Measurements from ENCODE around the gene TPRKB.
"Not testable (repeated sequence)": the region's sequence is repeated elsewhere in the genome, so short reads cannot be mapped to it uniquely, and the experiment has no call there.

TPRKB gene

DNA sequence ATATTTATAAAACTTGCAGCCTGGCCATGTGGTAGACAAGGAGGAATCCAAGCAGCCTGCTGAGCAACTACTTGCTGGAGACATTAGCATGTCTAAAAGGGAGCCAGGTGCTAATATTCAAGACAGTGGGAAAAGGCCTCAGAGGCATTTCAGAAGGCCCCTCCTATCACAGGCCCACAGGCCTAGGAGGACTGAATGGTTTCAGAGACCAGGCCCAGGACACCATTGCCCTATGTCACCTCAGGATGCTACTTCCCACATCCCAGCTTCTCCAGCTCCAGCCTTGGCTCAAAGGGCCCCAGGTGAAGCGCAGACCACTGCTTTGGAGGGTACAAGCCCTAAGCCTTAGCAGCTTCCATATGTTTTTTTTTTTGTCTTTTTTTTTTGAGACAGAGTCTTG lies 39.0 kb downstream of the TPRKB start:
- no peak for DNase-seq

DNA sequence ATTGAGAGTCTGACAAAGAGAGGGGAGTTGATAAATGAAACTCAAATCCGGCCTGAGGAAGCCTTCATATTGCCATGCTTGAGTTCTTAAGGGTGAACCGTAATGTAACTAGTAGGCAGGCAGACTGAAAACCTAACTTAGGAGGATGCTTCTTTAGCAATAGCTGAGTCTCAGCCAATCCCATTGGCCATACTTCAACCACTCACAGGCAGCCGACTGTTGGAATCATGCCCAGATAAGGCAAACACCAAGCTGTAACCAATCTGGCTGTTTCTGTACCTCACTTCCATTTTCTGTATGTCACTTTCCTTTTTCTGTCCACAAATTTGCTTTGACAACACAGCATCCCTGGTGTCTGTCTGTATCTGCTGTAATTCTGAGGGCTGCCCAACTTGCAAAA lies 39.5 kb downstream of the TPRKB start:
- DNase-seq = no peak

DNA sequence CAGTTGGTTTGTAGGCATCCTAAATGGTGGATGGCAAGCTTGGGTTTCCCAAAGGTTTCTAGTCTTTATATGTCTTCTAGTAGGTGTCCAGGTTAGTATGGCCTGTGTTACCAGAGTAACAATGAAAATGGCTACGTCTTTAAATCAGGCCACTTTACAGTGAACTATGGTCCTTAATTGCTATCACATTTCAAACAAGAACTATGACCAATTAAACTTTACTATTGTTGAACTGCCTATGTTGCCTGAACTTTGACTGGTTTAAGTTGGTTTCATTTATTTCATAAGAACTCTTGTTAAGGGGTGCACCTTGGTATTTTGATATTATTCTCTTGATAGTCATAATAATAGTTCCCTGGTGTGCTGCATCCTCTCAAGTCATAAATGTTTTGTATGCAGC lies 40.2 kb downstream of the TPRKB start:
- DNase-seq = not testable (repeated sequence)

DNA sequence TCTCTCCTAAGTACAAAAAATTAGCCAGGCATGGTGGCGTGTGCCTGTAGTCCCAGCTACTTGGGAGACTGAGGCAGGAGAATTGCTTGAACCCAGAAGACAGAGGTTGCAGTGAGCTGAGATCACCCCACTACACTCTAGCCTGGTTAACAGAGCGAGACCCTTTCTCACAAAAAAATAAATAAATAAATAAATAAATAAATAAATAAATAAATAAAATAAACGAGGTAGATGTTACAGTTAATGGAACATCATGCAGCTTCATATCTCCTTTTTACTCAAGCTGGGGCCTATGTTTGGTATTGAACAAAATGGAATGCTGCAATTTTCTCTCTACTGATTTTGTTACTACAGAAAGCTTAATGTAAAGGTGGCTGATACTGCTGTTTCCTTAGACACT lies 40.6 kb downstream of the TPRKB start:
- DNase-seq = not testable (repeated sequence)

DNA sequence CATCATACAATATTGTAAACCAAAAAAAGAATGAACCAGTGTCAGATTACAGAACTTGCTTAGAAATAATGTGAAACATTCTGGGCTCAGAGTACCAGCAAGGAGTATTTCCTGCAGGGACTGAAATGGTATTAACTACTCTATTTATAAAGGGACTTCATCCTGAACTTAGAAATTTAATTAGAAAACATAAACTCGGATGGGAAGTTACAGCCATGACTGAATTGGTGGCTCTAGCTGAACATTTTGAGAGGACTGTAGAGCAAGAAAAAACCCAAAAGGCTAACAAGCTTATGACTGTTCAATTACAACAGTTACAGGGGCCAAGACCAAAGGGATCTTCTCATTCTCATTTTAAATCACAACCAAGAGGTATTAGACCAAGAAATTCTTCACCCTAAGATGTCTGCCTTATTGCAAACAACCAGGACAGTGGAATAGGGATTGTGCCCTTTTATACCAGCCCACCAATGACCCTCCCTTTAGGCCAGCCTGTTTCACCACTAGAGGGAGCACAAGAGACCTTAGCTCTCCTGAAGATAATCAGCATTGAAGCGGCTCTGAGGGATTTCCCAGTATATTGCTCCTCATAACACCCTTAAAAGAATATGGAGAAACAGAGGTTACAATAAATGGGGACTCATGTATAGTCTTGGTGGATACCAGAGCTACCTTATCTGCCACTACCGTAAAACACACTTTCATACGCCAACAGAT lies 46.6 kb downstream of the TPRKB start:
- DNase-seq = not testable (repeated sequence)

DNA sequence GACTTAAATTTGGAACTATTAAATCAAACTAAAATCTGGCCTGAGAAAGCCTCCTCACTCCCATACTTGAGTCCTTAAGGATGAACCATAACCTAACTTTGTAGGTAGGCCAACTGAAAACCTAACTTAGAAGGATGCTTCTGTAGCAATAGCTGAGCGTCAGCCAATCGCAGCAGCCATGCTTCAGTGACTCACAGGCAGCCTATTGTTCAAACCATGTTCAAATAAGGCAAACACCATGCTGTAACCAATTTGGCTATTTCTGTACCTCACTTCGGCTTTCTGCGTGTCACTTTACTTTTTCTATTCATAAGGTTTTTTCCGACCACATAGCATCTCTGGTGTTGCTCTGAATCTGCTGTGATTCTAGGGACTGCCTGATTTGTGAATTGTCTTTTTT lies 48.7 kb downstream of the TPRKB start:
- not testable (repeated sequence) for DNase-seq

DNA sequence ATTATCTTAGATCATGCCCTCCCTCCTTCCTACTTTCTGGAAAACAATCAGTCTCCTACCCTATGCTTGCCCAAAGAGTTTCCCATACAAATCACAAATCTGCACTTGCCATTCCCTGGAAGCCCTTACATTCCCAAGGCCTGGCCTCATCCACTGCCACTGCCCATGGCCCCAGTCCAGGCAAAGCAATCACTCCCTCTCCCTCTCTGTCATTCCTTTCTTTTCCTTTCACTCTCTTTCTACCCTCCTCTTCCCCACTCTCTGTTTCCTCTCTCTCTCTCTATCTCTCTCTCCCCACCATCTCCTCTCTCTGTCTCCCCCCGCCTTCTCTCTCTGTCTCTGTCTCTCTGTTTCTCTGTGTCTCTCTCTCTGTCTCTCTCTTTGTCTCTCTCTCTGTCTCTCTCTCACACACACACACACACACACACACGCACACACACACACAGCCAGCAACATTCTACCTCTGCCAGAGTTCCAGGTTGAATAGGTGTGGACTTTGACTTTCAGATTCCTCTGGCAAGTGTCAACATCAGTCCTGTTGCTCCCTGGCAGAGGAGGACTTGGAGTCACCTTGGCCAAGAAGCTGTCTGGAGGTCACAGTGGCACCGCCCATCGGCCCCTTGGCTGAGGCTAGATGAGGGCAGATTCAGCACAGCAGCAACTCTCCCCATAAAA lies 51.2 kb downstream of the TPRKB start:
- DNase-seq = no peak

DNA sequence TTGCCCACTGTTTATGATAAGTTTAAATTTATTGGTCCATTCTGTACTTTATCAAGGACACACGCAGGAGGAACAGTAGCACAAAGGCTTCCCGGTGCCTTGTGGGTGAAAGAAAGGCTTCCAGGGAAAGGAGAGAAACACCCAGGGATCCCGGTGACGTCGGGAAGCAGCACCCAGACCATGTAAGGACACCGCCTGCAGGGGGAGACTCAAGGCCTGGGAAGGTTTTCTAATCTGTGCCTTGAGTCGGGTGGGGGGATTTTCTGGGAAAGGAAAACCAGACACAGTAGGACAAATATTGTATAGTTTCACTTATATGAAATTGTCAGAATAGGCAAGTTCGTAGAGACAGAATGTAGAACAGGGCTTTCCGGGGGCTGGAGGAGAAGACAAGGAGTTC lies 52.2 kb downstream of the TPRKB start:
- DNase-seq = not testable (repeated sequence)

DNA sequence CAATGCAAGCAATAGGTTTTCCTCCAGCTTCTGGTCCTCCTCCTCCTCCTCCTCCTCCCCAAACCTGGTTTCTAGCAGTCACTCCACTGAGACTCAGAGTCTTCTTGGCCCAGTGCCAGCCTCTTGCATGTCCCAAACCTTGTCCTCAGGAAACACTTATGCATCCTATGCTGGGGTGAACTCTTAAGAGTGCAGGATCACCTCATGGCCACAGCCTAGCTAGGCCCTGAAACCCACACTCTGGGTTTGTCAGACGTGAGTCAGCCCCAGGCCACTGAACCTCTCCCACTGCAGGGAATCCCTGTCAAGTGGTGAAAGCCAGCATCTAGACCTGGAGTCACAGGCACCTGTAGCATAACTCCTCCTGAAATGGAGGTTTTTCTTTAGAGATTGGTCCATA lies 52.8 kb downstream of the TPRKB start:
- DNase-seq = not testable (repeated sequence)

DNA sequence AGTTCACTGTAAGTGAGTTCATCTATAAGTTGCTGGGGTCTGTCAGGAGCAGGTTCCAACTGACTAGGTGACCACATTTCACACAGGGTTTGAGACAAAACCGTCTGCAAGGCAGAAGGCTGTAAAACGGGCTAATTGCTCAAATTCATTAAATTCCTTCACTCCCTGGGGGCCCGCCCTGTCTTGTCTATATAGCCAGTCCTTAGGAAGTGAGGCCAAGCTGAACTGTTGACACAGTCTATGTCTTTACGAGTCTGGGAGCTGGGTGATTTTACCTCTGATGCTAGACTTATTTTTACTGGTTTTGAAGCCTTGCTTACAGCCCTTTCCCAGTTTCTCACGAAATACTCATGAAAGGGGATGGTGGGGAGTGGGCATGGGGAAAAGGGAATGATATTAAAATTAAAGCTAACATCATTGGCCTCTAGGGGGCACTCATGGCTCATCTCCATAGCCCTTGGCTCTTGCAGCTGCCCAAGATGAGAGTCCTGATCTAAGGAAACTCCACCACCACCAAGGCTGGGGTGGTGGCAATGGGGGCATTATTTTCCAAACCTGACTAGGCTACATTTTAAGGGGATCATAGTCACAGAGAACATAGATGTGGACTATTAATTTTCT lies 57.1 kb downstream of the TPRKB start:
- DNase-seq = not testable (repeated sequence)
